Measurements from ENCODE around the gene KMT2E. TPM values are rescaled to one million over a fixed set of nuclear protein-coding genes. Genes with fewer than 3 reads are reported as not detected.

KMT2E gene, protein sequence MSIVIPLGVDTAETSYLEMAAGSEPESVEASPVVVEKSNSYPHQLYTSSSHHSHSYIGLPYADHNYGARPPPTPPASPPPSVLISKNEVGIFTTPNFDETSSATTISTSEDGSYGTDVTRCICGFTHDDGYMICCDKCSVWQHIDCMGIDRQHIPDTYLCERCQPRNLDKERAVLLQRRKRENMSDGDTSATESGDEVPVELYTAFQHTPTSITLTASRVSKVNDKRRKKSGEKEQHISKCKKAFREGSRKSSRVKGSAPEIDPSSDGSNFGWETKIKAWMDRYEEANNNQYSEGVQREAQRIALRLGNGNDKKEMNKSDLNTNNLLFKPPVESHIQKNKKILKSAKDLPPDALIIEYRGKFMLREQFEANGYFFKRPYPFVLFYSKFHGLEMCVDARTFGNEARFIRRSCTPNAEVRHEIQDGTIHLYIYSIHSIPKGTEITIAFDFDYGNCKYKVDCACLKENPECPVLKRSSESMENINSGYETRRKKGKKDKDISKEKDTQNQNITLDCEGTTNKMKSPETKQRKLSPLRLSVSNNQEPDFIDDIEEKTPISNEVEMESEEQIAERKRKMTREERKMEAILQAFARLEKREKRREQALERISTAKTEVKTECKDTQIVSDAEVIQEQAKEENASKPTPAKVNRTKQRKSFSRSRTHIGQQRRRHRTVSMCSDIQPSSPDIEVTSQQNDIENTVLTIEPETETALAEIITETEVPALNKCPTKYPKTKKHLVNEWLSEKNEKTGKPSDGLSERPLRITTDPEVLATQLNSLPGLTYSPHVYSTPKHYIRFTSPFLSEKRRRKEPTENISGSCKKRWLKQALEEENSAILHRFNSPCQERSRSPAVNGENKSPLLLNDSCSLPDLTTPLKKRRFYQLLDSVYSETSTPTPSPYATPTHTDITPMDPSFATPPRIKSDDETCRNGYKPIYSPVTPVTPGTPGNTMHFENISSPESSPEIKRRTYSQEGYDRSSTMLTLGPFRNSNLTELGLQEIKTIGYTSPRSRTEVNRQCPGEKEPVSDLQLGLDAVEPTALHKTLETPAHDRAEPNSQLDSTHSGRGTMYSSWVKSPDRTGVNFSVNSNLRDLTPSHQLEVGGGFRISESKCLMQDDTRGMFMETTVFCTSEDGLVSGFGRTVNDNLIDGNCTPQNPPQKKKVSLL (N-terminal part only)
- 10 to 100 TPM; 48.5 to 67.2 TPM for total RNA-seq

GRCh38 chr7:105013816-105014692 lies at the start of gene KMT2E:
KMT2E (plus strand) TSS chr7:105014205; CDS start chr7:105040953, 26,748 bp downstream.
- intact Hi-C loops (cut with DNase I): no loop called here
- peak within 1 kb of the TSS; percentile 99 to 100 (median 100) for H3K27ac ChIP-seq
- peak within 1 kb of the TSS; percentile 77 to 86 for H3K4me3 ChIP-seq
- H3K9me3 ChIP-seq: no peaks in the 10 kb centered on the region
- DNase-seq: peak; percentile 90 to 92 (median 92)
- H3K36me3 ChIP-seq (replicated peaks in 1 of 2; ENCODE audit: insufficient read depth in 1 of 2, low read depth in 2 of 2): no peaks in the 10 kb centered on the region
- peak; percentile 66 for ATAC-seq
- H3K4me1 ChIP-seq: peaks cover 23% of the 10 kb centered on the region
- no peaks in the 10 kb centered on the region for H3K27me3 ChIP-seq
- TF ChIP-seq POLR2A (IDR thresholded peaks at IDR 0.05): peak in 1 of 3 donors; percentile 62
- TF ChIP-seq, protein P1, sequence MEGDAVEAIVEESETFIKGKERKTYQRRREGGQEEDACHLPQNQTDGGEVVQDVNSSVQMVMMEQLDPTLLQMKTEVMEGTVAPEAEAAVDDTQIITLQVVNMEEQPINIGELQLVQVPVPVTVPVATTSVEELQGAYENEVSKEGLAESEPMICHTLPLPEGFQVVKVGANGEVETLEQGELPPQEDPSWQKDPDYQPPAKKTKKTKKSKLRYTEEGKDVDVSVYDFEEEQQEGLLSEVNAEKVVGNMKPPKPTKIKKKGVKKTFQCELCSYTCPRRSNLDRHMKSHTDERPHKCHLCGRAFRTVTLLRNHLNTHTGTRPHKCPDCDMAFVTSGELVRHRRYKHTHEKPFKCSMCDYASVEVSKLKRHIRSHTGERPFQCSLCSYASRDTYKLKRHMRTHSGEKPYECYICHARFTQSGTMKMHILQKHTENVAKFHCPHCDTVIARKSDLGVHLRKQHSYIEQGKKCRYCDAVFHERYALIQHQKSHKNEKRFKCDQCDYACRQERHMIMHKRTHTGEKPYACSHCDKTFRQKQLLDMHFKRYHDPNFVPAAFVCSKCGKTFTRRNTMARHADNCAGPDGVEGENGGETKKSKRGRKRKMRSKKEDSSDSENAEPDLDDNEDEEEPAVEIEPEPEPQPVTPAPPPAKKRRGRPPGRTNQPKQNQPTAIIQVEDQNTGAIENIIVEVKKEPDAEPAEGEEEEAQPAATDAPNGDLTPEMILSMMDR (IDR thresholded peaks at IDR 0.05): peak in 4 of 7 experiments; percentile 4 to 38 (median 30)
- 0% methylated on average over 13 to 67 of the region's 69 CpGs for WGBS, 2 donors

DNA sequence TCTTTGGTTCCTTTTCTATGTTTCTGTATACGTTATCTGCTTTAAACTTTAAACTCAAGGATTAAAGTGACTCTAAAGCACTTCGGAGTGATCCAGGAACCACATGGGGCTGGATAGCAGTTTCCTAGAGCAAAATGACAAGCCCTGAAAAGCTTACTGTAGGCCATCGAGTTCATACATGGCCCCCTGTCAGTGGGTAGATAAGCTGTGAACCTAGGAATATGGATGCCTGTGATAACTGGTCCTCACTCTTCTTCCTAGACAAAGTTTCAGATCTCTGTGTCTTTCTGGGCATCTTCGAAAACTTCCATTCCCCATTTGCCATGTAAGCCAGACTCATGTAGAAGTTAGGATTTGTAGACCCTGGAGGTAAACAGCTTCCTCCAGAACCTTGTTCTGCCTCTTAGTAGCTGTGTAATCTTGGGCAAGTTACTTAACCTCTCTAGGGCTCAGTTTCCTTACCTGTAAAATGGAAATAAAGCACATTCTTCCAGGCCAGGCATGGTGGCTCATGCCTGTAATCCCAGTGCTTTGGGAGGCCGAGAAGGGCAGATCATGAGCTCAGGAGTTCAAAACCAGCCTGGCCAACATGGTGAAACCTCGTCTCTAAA lies 49.3 kb upstream of the KMT2E start:
- intact Hi-C loops (cut with DNase I): no loop called here
- ATAC-seq: no peak

DNA sequence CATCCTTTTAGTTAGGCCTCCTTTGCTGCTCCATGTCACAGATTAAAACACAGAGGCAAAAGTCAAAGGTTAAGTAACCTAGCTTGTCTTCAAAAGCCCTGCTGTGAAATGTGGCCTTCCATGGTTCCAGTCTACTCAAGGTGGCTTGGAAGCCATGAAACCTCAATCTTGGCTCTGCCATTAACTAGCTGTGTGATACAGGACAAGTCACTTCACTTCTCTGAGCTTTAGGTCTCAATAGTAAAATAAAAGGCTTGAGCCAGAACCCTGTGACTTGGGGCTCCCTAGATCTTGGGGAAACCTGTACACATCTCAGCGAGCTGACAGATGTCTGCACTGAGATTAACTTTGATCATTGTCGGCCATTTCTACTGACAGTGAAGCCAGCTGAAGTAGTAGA lies 48.0 kb upstream of the KMT2E start:
- intact Hi-C loops (cut with DNase I): no loop called here
- Histone ChIP-seq H3K27me3 (no peaks in the 10 kb centered on the region), H3K36me3 (replicated peaks in 1 of 2; ENCODE audit: insufficient read depth in 1 of 2, low read depth in 2 of 2) (no peaks in the 10 kb centered on the region), H3K27ac (no peak overlapping the region), H3K4me3 (no peak overlapping the region), H3K9me3 (no peaks in the 10 kb centered on the region), H3K4me1 (peaks cover 17% of the 10 kb centered on the region)
- no peak for DNase-seq
- TF ChIP-seq, protein P1 (IDR thresholded peaks at IDR 0.05): no peak
- 92 to 94% methylated on average over 2 of the region's 2 CpGs for WGBS, 2 donors
- no peak for ATAC-seq

More for the DNA sequence above, 49.3 kb upstream of the KMT2E start:
- DNase-seq: no peak
- no peak for TF ChIP-seq POLR2A (IDR thresholded peaks at IDR 0.05)
- TF ChIP-seq, protein P1 (IDR thresholded peaks at IDR 0.05): no peak
- H3K27ac ChIP-seq: no peak overlapping the region
- H3K4me3 ChIP-seq: no peak overlapping the region
- peaks cover 17% of the 10 kb centered on the region for H3K4me1 ChIP-seq
- H3K27me3 ChIP-seq: no peaks in the 10 kb centered on the region
- 59 to 66% methylated on average over 6 of the region's 6 CpGs for WGBS, 2 donors
- H3K36me3 ChIP-seq (replicated peaks in 1 of 2; ENCODE audit: insufficient read depth in 1 of 2, low read depth in 2 of 2): no peaks in the 10 kb centered on the region
- H3K9me3 ChIP-seq: no peaks in the 10 kb centered on the region

GRCh38 chr7:104967088-104967487 lies 46.9 kb upstream of the KMT2E start:
- Histone ChIP-seq H3K4me3 (no peak overlapping the region), H3K27ac (no peak overlapping the region), H3K36me3 (replicated peaks in 1 of 2; ENCODE audit: insufficient read depth in 1 of 2, low read depth in 2 of 2) (no peaks in the 10 kb centered on the region), H3K4me1 (peaks cover 26% of the 10 kb centered on the region), H3K27me3 (no peaks in the 10 kb centered on the region), H3K9me3 (no peaks in the 10 kb centered on the region)
- intact Hi-C loops (cut with DNase I): no loop called here
- ATAC-seq (no peak), DNase-seq (no peak)
- 44 to 62% methylated on average over 2 of the region's 2 CpGs for WGBS, 2 donors
- no peak for TF ChIP-seq POLR2A (IDR thresholded peaks at IDR 0.05)
- TF ChIP-seq, protein P1 (IDR thresholded peaks at IDR 0.05): no peak
